Nephron progenitor cell (in vitro differentiated cells): ENCODE data around the gene DCHS1.

ENCODE experiments used
- DNase-seq: peaks from one replicate; pipeline ENCODE4 v3.0.0; 2021
- H3K27ac Mint-ChIP-seq: 2 replicates; pipeline ENCODE4 v1.8.0; 2021; ENCODE audit warnings: mild to moderate bottlenecking, moderate library complexity, mixed read lengths
- H3K27me3 Mint-ChIP-seq: 2 replicates; pipeline ENCODE4 v1.8.0; 2021; ENCODE audit warnings: mild to moderate bottlenecking, low read depth, mixed read lengths; ENCODE audit not compliant: poor library complexity
- H3K36me3 Mint-ChIP-seq: 2 replicates; pipeline ENCODE4 v1.8.0; 2021; ENCODE audit warnings: low read depth, mixed read lengths
- H3K4me1 Mint-ChIP-seq: 2 replicates; pipeline ENCODE4 v1.8.0; 2021; ENCODE audit warnings: mixed read lengths
- H3K4me3 Mint-ChIP-seq: 2 replicates; pipeline ENCODE4 v1.8.0; 2021; ENCODE audit warnings: mild to moderate bottlenecking, moderate library complexity, mixed read lengths
- H3K9me3 Mint-ChIP-seq: 2 replicates; pipeline ENCODE4 v1.8.0; 2021; ENCODE audit warnings: mild to moderate bottlenecking, moderate library complexity, mixed read lengths
- CTCF ChIP-seq: fragments of 200-600 bp; sonication (generic); IDR thresholded peaks from 2 replicates; pipeline ENCODE4 v1.5.0; 2021; ENCODE audit warnings: antibody characterized with exemption

Gene DCHS1

DNA sequence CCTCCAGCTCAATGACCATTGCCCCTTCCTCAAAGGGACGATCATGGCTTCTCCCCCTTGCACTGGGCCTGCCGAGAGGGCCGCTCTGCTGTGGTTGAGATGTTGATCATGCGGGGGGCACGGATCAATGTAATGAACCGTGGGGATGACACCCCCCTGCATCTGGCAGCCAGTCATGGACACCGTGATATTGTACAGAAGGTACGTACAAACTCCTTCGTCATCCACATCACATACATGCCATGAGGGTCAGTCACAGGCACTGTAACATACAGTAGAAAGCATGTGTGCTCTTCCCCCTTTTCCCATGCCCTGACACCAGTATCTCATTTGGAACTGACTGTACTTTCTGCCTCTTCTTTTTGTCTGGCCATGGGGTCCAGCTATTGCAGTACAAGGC, 47.6 kb downstream of the DCHS1 start:
- no peaks in the 10 kb centered on the region for H3K4me1 Mint-ChIP-seq
- H3K4me3 Mint-ChIP-seq, result peak overlapping the region; percentile 94
- H3K9me3 Mint-ChIP-seq, result no peaks in the 10 kb centered on the region
- TF ChIP-seq CTCF, result no peak
- DNase-seq, result no peak
- peak overlapping the region; percentile 96 for H3K27ac Mint-ChIP-seq
- H3K27me3 Mint-ChIP-seq, result peaks cover 3% of the 10 kb centered on the region
- peaks cover 37% of the 10 kb centered on the region for H3K36me3 Mint-ChIP-seq

- H3K27me3 Mint-ChIP-seq, result peaks cover 4% of the 10 kb centered on the region
- H3K4me3 Mint-ChIP-seq, result peak overlapping the region; percentile 59
- TF ChIP-seq CTCF, result no peak
- peaks cover 37% of the 10 kb centered on the region for H3K36me3 Mint-ChIP-seq
- peak overlapping the region; percentile 64 for H3K27ac Mint-ChIP-seq
- DNase-seq, result no peak
- no peaks in the 10 kb centered on the region for H3K9me3 Mint-ChIP-seq
- no peaks in the 10 kb centered on the region for H3K4me1 Mint-ChIP-seq
Observed at GRCh38 chr11:6607190-6607795, 48.3 kb downstream of the DCHS1 start.

DNA sequence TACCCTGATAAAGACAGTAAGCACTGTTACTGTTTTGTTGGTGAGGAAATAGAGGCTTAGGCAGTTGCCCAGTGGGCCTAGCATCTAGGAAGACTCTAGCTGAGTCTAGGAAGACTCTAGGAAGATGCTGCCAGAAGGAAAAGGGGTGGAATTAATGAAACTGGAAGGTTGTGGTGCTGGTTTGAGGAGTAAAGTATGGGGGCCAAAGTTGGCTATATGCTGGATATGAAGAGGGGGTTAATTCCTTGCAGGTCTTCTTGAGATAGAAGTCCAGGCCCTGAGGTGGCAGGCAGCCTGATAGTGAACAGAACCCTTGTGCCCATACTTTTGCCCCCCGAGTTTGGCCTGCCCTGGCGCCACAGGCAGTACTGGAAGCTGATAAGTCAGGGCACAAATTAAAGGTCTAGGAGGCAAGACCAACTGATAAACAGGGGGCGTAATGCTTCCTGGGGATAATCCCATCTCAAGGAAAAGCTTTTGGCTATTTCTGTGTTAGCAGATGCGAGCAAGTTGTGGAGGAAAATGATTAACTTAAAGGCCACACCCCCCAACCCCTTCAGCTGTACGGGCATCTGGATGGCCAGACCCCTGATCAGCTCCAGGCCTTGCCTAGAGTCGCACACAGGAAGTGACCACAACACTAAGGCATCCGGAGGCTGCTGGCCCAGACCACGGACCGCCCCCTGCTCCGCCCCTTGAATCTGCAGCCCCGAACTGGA, 49.0 kb downstream of the DCHS1 start:
- Mint-ChIP-seq H3K36me3 (peaks cover 41% of the 10 kb centered on the region), H3K4me1 (no peaks in the 10 kb centered on the region), H3K27me3 (peaks cover 5% of the 10 kb centered on the region), H3K27ac (peak overlapping the region; percentile 94), H3K9me3 (no peaks in the 10 kb centered on the region), H3K4me3 (peak overlapping the region; percentile 43)
- no peak for TF ChIP-seq CTCF
- DNase-seq, result peak; percentile 93

GRCh38 chr11:6604790-6605189, 50.8 kb downstream of the DCHS1 start:
- Mint-ChIP-seq H3K9me3 (no peaks in the 10 kb centered on the region), H3K4me3 (no peak overlapping the region), H3K36me3 (peaks cover 37% of the 10 kb centered on the region), H3K4me1 (no peaks in the 10 kb centered on the region), H3K27ac (no peak overlapping the region), H3K27me3 (peaks cover 5% of the 10 kb centered on the region)
- DNase-seq, result no peak
- no peak for TF ChIP-seq CTCF

DNA sequence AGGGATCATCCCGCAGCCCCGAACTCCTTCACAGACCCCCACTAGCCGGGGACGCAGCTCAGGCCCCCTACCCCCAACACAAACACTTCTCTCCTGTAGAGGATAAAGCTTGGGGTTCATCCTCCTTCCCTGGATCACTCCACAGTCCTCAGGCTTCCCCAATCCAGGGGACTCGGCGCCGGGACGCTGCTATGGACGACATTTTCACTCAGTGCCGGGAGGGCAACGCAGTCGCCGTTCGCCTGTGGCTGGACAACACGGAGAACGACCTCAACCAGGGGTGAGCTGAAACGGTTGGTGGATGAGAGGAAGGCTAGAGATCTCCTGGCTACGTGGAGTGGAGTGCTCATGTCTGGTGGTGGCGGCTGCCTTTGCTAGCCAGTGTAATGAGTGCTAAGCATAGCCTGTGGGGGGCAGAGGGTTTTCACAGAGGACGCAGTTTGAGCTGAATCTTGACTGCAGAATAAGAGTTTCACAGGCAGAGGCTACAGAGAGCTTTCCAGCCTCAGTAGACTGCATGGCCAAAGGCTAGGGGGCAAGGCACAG, 51.5 kb downstream of the DCHS1 start:
- H3K4me3 Mint-ChIP-seq, result no peak overlapping the region
- H3K9me3 Mint-ChIP-seq, result no peaks in the 10 kb centered on the region
- H3K27me3 Mint-ChIP-seq, result peaks cover 5% of the 10 kb centered on the region
- TF ChIP-seq CTCF, result no peak
- DNase-seq, result peak; percentile 64
- H3K27ac Mint-ChIP-seq, result no peak overlapping the region
- no peaks in the 10 kb centered on the region for H3K4me1 Mint-ChIP-seq
- H3K36me3 Mint-ChIP-seq, result peaks cover 36% of the 10 kb centered on the region
